Osteoblast (primary cell): ENCODE results near the gene HBS1L. TPM values are rescaled to one million over a fixed set of nuclear protein-coding genes. Genes with fewer than 3 reads are reported as not detected.

ENCODE experiments used
- DNase-seq: peaks from one replicate; pipeline ENCODE4 v3.0.0; 2011; ENCODE audit warnings: low spot score, mixed read lengths; ENCODE audit not compliant: insufficient read length; ENCODE audit errors: missing footprints
- H2AFZ ChIP-seq: 2 replicates; pipeline ENCODE4 v1.6.0; 2011; ENCODE audit warnings: mild to moderate bottlenecking, low read length
- H3K27ac ChIP-seq: 2 replicates; pipeline ENCODE4 v1.5.1; 2011; ENCODE audit warnings: mild to moderate bottlenecking, low read depth, low read length, moderate library complexity
- H3K27me3 ChIP-seq: 2 replicates; pipeline ENCODE4 v1.6.0; 2012; ENCODE audit warnings: mild to moderate bottlenecking, control low read depth, inconsistent platforms, low read length, moderate library complexity; ENCODE audit not compliant: insufficient read depth
- H3K36me3 ChIP-seq: 2 replicates; pipeline ENCODE4 v1.5.1; 2011; ENCODE audit warnings: mild to moderate bottlenecking, low read length, control low read depth, moderate library complexity; ENCODE audit not compliant: insufficient read depth
- H3K4me1 ChIP-seq: 2 replicates; pipeline ENCODE4 v1.5.1; 2011; ENCODE audit warnings: mild to moderate bottlenecking, low read length, control low read depth, moderate library complexity; ENCODE audit not compliant: insufficient read depth
- H3K4me2 ChIP-seq: 2 replicates; pipeline ENCODE4 v1.6.0; 2011; ENCODE audit warnings: mild to moderate bottlenecking, low read length; ENCODE audit not compliant: insufficient read depth
- H3K4me3 ChIP-seq: fragments of 200-600 bp; sonication (generic); 3 replicates; pipeline ENCODE4 v1.5.1; 2012; ENCODE audit warnings: mild to moderate bottlenecking, low read length, inconsistent platforms; ENCODE audit not compliant: insufficient read depth
- H3K79me2 ChIP-seq: 2 replicates; pipeline ENCODE4 v1.6.0; 2012; ENCODE audit warnings: mild to moderate bottlenecking, low read length, control low read depth, inconsistent platforms; ENCODE audit not compliant: insufficient read depth
- H3K9me3 ChIP-seq: 2 replicates; pipeline ENCODE4 v1.5.1; 2011; ENCODE audit warnings: low read depth, low read length, control low read depth
- H4K20me1 ChIP-seq: 2 replicates; pipeline ENCODE4 v1.6.0; 2012; ENCODE audit warnings: mild to moderate bottlenecking, low read length, control low read depth; ENCODE audit not compliant: insufficient read depth
- total RNA-seq: library from RNA; depleted of rRNA; stranded (reverse); fragments of >200 nt; gene quantifications from 2 replicates; pipeline ENCODE4 v1.2.3, GENCODE V29; 2012
- TF ChIP-seq, protein P1 (sequence below): IDR thresholded peaks from 2 replicates; pipeline ENCODE4 v1.5.1; 2011; ENCODE audit warnings: mild to moderate bottlenecking, low read depth, low read length, moderate library complexity; ENCODE audit errors: extremely low read depth

HBS1L gene
- total RNA-seq, 1 donor = 94.8 TPM

GRCh38 chr6:135043846-135044245 is 10.8 kb downstream of the HBS1L start:
- H3K4me2 ChIP-seq = no peak overlapping the region
- H3K79me2 ChIP-seq = peaks cover 72% of the 10 kb centered on the region

GRCh38 chr6:135043364-135043763 is 11.3 kb downstream of the HBS1L start:
- peaks cover 12% of the 10 kb centered on the region for H4K20me1 ChIP-seq
- H3K4me2 ChIP-seq = no peak overlapping the region
- no peak overlapping the region for H2AFZ ChIP-seq
- no peak overlapping the region for H3K27ac ChIP-seq
- H3K36me3 ChIP-seq = peaks cover 4% of the 10 kb centered on the region
- H3K79me2 ChIP-seq = peaks cover 67% of the 10 kb centered on the region
- no peak overlapping the region for H3K4me3 ChIP-seq
- H3K9me3 ChIP-seq = no peaks in the 10 kb centered on the region
- DNase-seq = no peak
- TF ChIP-seq, protein P1, sequence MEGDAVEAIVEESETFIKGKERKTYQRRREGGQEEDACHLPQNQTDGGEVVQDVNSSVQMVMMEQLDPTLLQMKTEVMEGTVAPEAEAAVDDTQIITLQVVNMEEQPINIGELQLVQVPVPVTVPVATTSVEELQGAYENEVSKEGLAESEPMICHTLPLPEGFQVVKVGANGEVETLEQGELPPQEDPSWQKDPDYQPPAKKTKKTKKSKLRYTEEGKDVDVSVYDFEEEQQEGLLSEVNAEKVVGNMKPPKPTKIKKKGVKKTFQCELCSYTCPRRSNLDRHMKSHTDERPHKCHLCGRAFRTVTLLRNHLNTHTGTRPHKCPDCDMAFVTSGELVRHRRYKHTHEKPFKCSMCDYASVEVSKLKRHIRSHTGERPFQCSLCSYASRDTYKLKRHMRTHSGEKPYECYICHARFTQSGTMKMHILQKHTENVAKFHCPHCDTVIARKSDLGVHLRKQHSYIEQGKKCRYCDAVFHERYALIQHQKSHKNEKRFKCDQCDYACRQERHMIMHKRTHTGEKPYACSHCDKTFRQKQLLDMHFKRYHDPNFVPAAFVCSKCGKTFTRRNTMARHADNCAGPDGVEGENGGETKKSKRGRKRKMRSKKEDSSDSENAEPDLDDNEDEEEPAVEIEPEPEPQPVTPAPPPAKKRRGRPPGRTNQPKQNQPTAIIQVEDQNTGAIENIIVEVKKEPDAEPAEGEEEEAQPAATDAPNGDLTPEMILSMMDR = no peak
- H3K27me3 ChIP-seq = no peaks in the 10 kb centered on the region
- no peaks in the 10 kb centered on the region for H3K4me1 ChIP-seq

More at GRCh38 chr6:135043846-135044245, 10.8 kb downstream of the HBS1L start:
- TF ChIP-seq, protein P1 = no peak
- H3K9me3 ChIP-seq = no peaks in the 10 kb centered on the region
- no peak overlapping the region for H2AFZ ChIP-seq
- no peaks in the 10 kb centered on the region for H3K27me3 ChIP-seq
- no peak overlapping the region for H3K4me3 ChIP-seq
- H3K27ac ChIP-seq = no peak overlapping the region
- peaks cover 12% of the 10 kb centered on the region for H4K20me1 ChIP-seq
- DNase-seq = peak; percentile 4
- peaks cover 7% of the 10 kb centered on the region for H3K36me3 ChIP-seq
- no peaks in the 10 kb centered on the region for H3K4me1 ChIP-seq

DNA sequence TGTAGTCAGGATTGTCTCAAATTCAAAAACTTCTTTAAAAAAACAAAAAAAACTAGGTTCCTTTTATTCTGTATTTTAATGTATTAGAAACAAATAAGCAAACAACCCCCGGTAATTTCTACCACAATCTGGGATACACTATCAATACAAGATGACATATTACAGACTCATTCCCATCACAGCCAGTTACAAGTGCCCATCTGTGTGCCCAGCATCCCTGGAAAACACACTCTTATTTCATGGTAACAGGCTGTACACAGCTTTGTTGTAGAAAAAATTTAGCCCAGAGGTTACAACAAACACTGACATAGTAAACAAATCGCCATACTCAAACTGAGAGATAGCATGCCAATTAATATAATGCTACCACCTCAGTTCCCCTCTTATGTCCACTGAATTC is 16.3 kb downstream of the HBS1L start:
- no peaks in the 10 kb centered on the region for H3K9me3 ChIP-seq
- peaks cover 28% of the 10 kb centered on the region for H3K79me2 ChIP-seq
- no peak overlapping the region for H3K4me2 ChIP-seq
- H3K4me3 ChIP-seq = no peak overlapping the region
- no peaks in the 10 kb centered on the region for H3K27me3 ChIP-seq
- H2AFZ ChIP-seq = no peak overlapping the region
- H3K36me3 ChIP-seq = peaks cover 11% of the 10 kb centered on the region
- TF ChIP-seq, protein P1 = no peak
- H3K27ac ChIP-seq = no peak overlapping the region
- H3K4me1 ChIP-seq = peaks cover 5% of the 10 kb centered on the region
- H4K20me1 ChIP-seq = peaks cover 5% of the 10 kb centered on the region
- no peak for DNase-seq

GRCh38 chr6:135037541-135037940 is 17.1 kb downstream of the HBS1L start:
- H3K4me2 ChIP-seq = no peak overlapping the region
- no peak overlapping the region for H3K27ac ChIP-seq
- no peaks in the 10 kb centered on the region for H3K27me3 ChIP-seq
- H3K9me3 ChIP-seq = no peaks in the 10 kb centered on the region
- H3K4me1 ChIP-seq = peaks cover 5% of the 10 kb centered on the region
- H3K4me3 ChIP-seq = no peak overlapping the region
- TF ChIP-seq, protein P1 = no peak
- no peak for DNase-seq
- peaks cover 11% of the 10 kb centered on the region for H3K36me3 ChIP-seq
- H4K20me1 ChIP-seq = peaks cover 5% of the 10 kb centered on the region
- peaks cover 23% of the 10 kb centered on the region for H3K79me2 ChIP-seq
- no peak overlapping the region for H2AFZ ChIP-seq
